CD4-positive, alpha-beta T cell treated with Interferon gamma for 1 hour (primary cell): Measurements from ENCODE around the gene PLCL2.

Experiments used
- DNase-seq: peaks from one replicate; pipeline ENCODE4 v3.0.0-alpha.2; 2020

PLCL2 gene

GRCh38 chr3:16884748-16885592, at the start of gene PLCL2:
PLCL2 (plus strand) TSS chr3:16884955; CDS start chr3:16885040, 85 bp downstream.
- DNase-seq, result peak; percentile 76

- DNase-seq, result no peak
Observed at GRCh38 chr3:16836505-16837237, 48.1 kb upstream of the PLCL2 start.

GRCh38 chr3:16837602-16838001, 47.2 kb upstream of the PLCL2 start:
- DNase-seq, result no peak

- no peak for DNase-seq
Observed at GRCh38 chr3:16838561-16838960, 46.2 kb upstream of the PLCL2 start.

- no peak for DNase-seq
Observed at GRCh38 chr3:16839271-16840100, 45.3 kb upstream of the PLCL2 start.

- no peak for DNase-seq
Observed at GRCh38 chr3:16840101-16840424, 44.7 kb upstream of the PLCL2 start.

GRCh38 chr3:16841041-16841753, 43.6 kb upstream of the PLCL2 start:
- DNase-seq, result no peak

- DNase-seq, result peak; percentile 53
Observed at GRCh38 chr3:16841904-16842271, 42.9 kb upstream of the PLCL2 start.

GRCh38 chr3:16842272-16843270, 42.2 kb upstream of the PLCL2 start:
- peak; percentile 76 for DNase-seq

- no peak for DNase-seq
Observed at GRCh38 chr3:16844222-16844621, 40.5 kb upstream of the PLCL2 start.

- DNase-seq, result no peak
Observed at GRCh38 chr3:16844791-16845190, 40.0 kb upstream of the PLCL2 start.

- no peak for DNase-seq
Observed at GRCh38 chr3:16846373-16847080, 38.2 kb upstream of the PLCL2 start.

GRCh38 chr3:16848007-16848406, 36.7 kb upstream of the PLCL2 start:
- no peak for DNase-seq

GRCh38 chr3:16849229-16849628, 35.5 kb upstream of the PLCL2 start:
- peak; percentile 79 for DNase-seq

GRCh38 chr3:16849795-16850194, 35.0 kb upstream of the PLCL2 start:
- no peak for DNase-seq

GRCh38 chr3:16855497-16855896, 29.3 kb upstream of the PLCL2 start:
- no peak for DNase-seq

- DNase-seq, result no peak
Observed at GRCh38 chr3:16860234-16860633, 24.5 kb upstream of the PLCL2 start.

- no peak for DNase-seq
Observed at GRCh38 chr3:16861432-16861831, 23.3 kb upstream of the PLCL2 start.

- DNase-seq, result no peak
Observed at GRCh38 chr3:16864610-16865313, 20.0 kb upstream of the PLCL2 start.

GRCh38 chr3:16865335-16865734, 19.4 kb upstream of the PLCL2 start:
- no peak for DNase-seq
